Motor neuron (in vitro differentiated cells): ENCODE data around the gene CCDC33. TPM values are rescaled to one million over a fixed set of nuclear protein-coding genes. Genes with fewer than 3 reads are reported as not detected.

Experiments used
- ATAC-seq, 8 experiments: fragments of 200-7000 bp; cut with Tn5 transposase; replicated peaks in 6 of 8; 2 replicates each; pipeline ENCODE4 v1.8.0; 2021; ENCODE audit warnings: mild to moderate bottlenecking in 8 of 8, moderate library complexity in 8 of 8
- H3K27ac ChIP-seq, 2 donors: fragments of 250-450 bp; sonication (Bioruptor Pico); 2 replicates each; pipeline ENCODE4 v1.9.0; 2021; ENCODE audit warnings: antibody characterized with exemption in 2 of 2, mild to moderate bottlenecking in 2 of 2, moderate library complexity in 1 of 2
- H3K4me1 ChIP-seq, 2 donors: fragments of 250-450 bp; sonication (Bioruptor Pico); replicated peaks in 1 of 2; 2 replicates each; pipeline ENCODE4 v1.6.1; 2021; ENCODE audit warnings: antibody characterized with exemption in 2 of 2, mild to moderate bottlenecking in 2 of 2, moderate library complexity in 1 of 2
- H3K4me3 ChIP-seq, 5 donors: fragments of 250-450 bp; sonication (Bioruptor Pico); 2 replicates each; pipeline ENCODE4 v1.9.0; 2021; ENCODE audit warnings: antibody characterized with exemption in 5 of 5, mild to moderate bottlenecking in 5 of 5, moderate library complexity in 4 of 5
- WGBS, 10 experiments: fragments of 450-650 bp; shearing (Covaris generic); methylation state at CpG; one replicate each; pipeline ENCODE4 v1.0.0; 2022; 5-methylcytosine and 5-hydroxymethylcytosine counted together
- in situ Hi-C, 9 experiments: fragments of 400-800 bp; cut with MboI; loops; one replicate each; pipeline ENCODE4 v1.15.0; 2021; ENCODE audit warnings: low sequenced_read_pairs in 9 of 9, low pct_unique_long_range_greater_than_20kb in 2 of 9; ENCODE audit not compliant: unreplicated experiment in 9 of 9
- total RNA-seq, 8 experiments: library from RNA; unstranded; fragments of 300-600 nt; gene quantifications; 2 replicates each; pipeline versions ENCODE4 v1.2.3 to v1.2.4, GENCODE V29; 2022

The CCDC33 gene
- total RNA-seq, 8 experiments from 2014 or later, result 0.66 to 18.3 (median 6.2) TPM

- Histone ChIP-seq H3K4me1 (peaks cover 83 to 100% of the 10 kb centered on the region in 2 donors), H3K4me3 (no peak overlapping the region), H3K27ac (peak overlapping the region; percentile 76 to 84)
- no peak for ATAC-seq
- WGBS, 10 experiments, result 54 to 91% (median 77%) methylated on average over 1 to 6 of the region's 7 CpGs; no CpG with 5 or more reads in 2 of the 10 experiments
- in situ Hi-C loops, result loop anchor here in 7 of 9 experiments (10.0 to 25.0 kb wide), 4 partner anchors 161 to 343 kb away; partner anchors contain the start of gene ISLR2 (in 4 of the 7)
Measured at GRCh38 chr15:74305687-74306086, 69.6 kb downstream of the CCDC33 start.

- Histone ChIP-seq H3K4me1 (peaks cover 86 to 98% of the 10 kb centered on the region in 2 donors), H3K27ac (peak overlapping the region; percentile 44 to 91), H3K4me3 (no peak overlapping the region)
- ATAC-seq, result no peak
- in situ Hi-C loops, result loop anchor here in 7 of 9 experiments (10.0 to 25.0 kb wide), 4 partner anchors 162 to 344 kb away; partner anchors contain the start of gene ISLR2 (in 4 of the 7)
- WGBS, 10 experiments, result 20 to 60% (median 24%) methylated on average over 1 to 10 of the region's 10 CpGs; no CpG with 5 or more reads in 2 of the 10 experiments
Measured at GRCh38 chr15:74306781-74307217, 70.7 kb downstream of the CCDC33 start.

GRCh38 chr15:74307827-74308811, 72.0 kb downstream of the CCDC33 start:
- in situ Hi-C loops, result loop anchor here in 7 of 9 experiments (10.0 to 25.0 kb wide), 4 partner anchors 163 to 346 kb away; partner anchors contain the start of gene ISLR2 (in 4 of the 7)
- WGBS, 10 experiments, result 9 to 12% (median 10%) methylated on average over 5 to 9 of the region's 19 CpGs; no CpG with 5 or more reads in 6 of the 10 experiments
- ATAC-seq, result peak; percentile 48 to 96 (median 64)
- Histone ChIP-seq H3K4me3 (no peak overlapping the region), H3K27ac (peak overlapping the region; percentile 73 to 91), H3K4me1 (peaks cover 86 to 97% of the 10 kb centered on the region in 2 donors)

DNA sequence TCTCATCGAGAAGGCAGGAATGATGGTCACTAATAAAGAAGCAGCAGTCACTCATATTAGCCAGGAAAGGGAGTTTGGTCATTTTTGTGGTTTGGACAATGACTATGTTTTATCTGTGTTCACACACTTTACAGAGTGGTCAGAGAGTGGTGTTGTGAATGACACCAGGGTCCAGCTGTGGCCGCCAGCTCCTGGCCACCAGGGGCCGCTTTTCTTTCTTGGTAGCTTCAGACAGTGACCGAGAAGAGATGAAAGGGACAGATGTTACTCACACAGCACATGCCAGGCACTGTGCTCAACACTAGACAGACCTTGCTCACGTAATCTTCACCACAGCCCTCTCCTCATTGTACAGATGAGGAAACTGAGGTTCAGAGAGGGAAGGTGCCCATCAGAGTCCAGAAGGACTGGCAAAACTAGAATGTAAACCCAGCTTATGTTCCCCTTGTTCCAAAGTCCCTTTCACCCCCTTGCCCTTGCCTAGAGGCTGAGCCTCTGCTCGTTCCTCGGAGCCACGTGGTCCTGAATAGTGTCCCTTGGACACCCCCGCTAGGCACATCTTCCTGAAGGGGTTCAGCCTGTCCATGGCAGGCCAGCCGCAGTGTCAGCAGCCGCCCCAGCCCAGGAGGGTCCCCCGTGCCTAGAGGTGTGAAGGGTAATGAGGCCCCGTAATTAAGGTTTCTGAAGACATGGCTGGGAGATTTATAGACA, 75.8 kb downstream of the CCDC33 start:
- WGBS, 10 experiments, result 30 to 80% (median 42%) methylated on average over 1 to 8 of the region's 13 CpGs
- in situ Hi-C loops, result loop anchor here in 6 of 9 experiments (10.0 to 25.0 kb wide), 3 partner anchors 175 to 350 kb away; partner anchors contain the start of gene ISLR2 (in 4 of the 6)
- Histone ChIP-seq H3K4me3 (no peak overlapping the region), H3K4me1 (peaks cover 84 to 97% of the 10 kb centered on the region in 2 donors), H3K27ac (peak overlapping the region; percentile 79 to 94)
- peak in 4 of 8 experiments; percentile 17 to 45 (median 40) for ATAC-seq

- ATAC-seq, result peak in 5 of 8 experiments; percentile 48 to 69 (median 59)
- 0 to 88% (median 20%) methylated on average over 1 to 3 of the region's 9 CpGs; no CpG with 5 or more reads in 6 of the 10 experiments for WGBS, 10 experiments
- in situ Hi-C loops, result loop anchor here in 6 of 9 experiments (10.0 to 25.0 kb wide), 3 partner anchors 175 to 350 kb away; partner anchors contain the start of gene ISLR2 (in 4 of the 6)
- Histone ChIP-seq H3K4me1 (peaks cover 84 to 97% of the 10 kb centered on the region in 2 donors), H3K27ac (peak overlapping the region; percentile 79 to 94), H3K4me3 (no peak overlapping the region)
Measured at GRCh38 chr15:74312445-74313007, 76.4 kb downstream of the CCDC33 start.

- 10 to 100% (median 83%) methylated on average over 1 to 4 of the region's 7 CpGs; no CpG with 5 or more reads in 4 of the 10 experiments for WGBS, 10 experiments
Measured at GRCh38 chr15:74313889-74314288, 77.8 kb downstream of the CCDC33 start.

GRCh38 chr15:74314795-74315438, 78.8 kb downstream of the CCDC33 start:
- H3K4me3 ChIP-seq, result no peak overlapping the region
- H3K27ac ChIP-seq, result peak overlapping the region; percentile 79 to 94
- peaks cover 88 to 97% of the 10 kb centered on the region in 2 donors for H3K4me1 ChIP-seq
- ATAC-seq, result peak in 3 of 8 experiments; percentile 2 to 41 (median 34)
- in situ Hi-C loops, result loop anchor here in 6 of 9 experiments (10.0 to 25.0 kb wide), 3 partner anchors 178 to 353 kb away; partner anchors contain the start of gene ISLR2 (in 4 of the 6)
- 0 to 78% (median 64%) methylated on average over 1 to 4 of the region's 13 CpGs; no CpG with 5 or more reads in 6 of the 10 experiments for WGBS, 10 experiments

More at GRCh38 chr15:74313889-74314288, 77.8 kb downstream of the CCDC33 start:
- ATAC-seq, result no peak
- H3K4me1 ChIP-seq, result peaks cover 84 to 97% of the 10 kb centered on the region in 2 donors
- no peak overlapping the region for H3K4me3 ChIP-seq
- in situ Hi-C loops, result loop anchor here in 6 of 9 experiments (10.0 to 25.0 kb wide), 3 partner anchors 177 to 352 kb away; partner anchors contain the start of gene ISLR2 (in 4 of the 6)
- peak overlapping the region; percentile 79 to 94 for H3K27ac ChIP-seq

DNA sequence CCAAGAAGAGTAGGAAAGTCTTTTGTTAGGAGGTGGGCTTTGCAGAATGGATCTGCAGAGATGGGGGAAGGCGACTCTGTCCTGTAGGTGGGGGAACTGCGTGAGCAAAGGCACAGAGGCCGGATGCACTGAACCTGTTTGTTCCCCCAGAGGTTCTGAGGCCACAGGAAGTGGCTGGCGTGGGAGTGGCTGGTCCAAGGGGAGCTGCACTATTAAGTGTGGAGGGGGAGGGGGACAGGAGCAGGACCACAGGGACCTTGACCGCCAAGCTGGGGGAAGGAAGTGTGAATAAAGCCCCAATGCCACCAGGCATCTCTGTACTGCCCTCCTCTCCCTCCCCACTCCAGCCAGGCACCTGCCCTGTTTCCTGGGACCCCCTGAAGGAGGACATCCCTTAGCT, 79.5 kb downstream of the CCDC33 start:
- Histone ChIP-seq H3K27ac (peak overlapping the region; percentile 79 to 94), H3K4me1 (peaks cover 95 to 97% of the 10 kb centered on the region in 2 donors), H3K4me3 (no peak overlapping the region)
- WGBS, 10 experiments, result 60 to 77% (median 60%) methylated on average over 1 to 3 of the region's 5 CpGs; no CpG with 5 or more reads in 7 of the 10 experiments
- no peak for ATAC-seq
- in situ Hi-C loops, result loop anchor here in 6 of 9 experiments (10.0 to 25.0 kb wide), 3 partner anchors 178 to 353 kb away; partner anchors contain the start of gene ISLR2 (in 4 of the 6)

DNA sequence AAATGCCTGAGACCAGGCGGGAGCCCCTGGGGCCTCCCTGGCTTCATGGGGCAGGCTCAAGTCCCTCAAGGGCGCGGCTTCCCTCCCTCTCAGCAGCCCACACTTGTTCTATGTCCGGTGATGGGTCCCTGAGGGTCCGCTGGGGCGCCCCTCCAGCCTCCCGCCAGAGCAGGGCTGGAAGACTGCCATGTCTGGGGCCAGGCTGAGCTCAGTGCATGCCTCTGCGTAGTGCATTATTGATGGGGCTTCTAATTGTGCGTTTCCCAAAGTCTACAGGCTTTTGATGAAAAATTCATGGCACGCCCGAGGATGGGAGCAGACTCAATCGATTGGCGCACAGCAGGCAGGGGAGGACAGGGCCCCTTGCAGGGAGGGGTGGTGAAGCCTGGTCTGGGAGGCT, 80.0 kb downstream of the CCDC33 start:
- in situ Hi-C loops, result loop anchor here in 6 of 9 experiments (10.0 to 25.0 kb wide), 3 partner anchors 179 to 354 kb away; partner anchors contain the start of gene ISLR2 (in 4 of the 6)
- peak overlapping the region; percentile 79 to 94 for H3K27ac ChIP-seq
- no peak overlapping the region for H3K4me3 ChIP-seq
- WGBS, 10 experiments, result 43 to 84% (median 63%) methylated on average over 2 to 6 of the region's 13 CpGs; no CpG with 5 or more reads in 7 of the 10 experiments
- ATAC-seq, result peak in 5 of 8 experiments; percentile 23 to 54 (median 24)
- H3K4me1 ChIP-seq, result peaks cover 96 to 97% of the 10 kb centered on the region in 2 donors

GRCh38 chr15:74317820-74318375, 81.8 kb downstream of the CCDC33 start:
- H3K27ac ChIP-seq, result peak overlapping the region; percentile 76 to 94
- no peak overlapping the region for H3K4me3 ChIP-seq
- in situ Hi-C loops, result loop anchor here in 6 of 9 experiments (10.0 to 25.0 kb wide), 3 partner anchors 181 to 356 kb away; partner anchors contain the start of gene ISLR2 (in 4 of the 6)
- WGBS, 10 experiments, result 0 to 50% (median 15%) methylated on average over 1 to 3 of the region's 8 CpGs; no CpG with 5 or more reads in 4 of the 10 experiments
- peaks cover 79 to 81% of the 10 kb centered on the region in 2 donors for H3K4me1 ChIP-seq
- peak; percentile 21 to 64 (median 54) for ATAC-seq
